GM19397 (cell line): Measurements from ENCODE around the gene IL2RA.

Experiments used
- ATAC-seq: cut with Tn5 transposase; IDR thresholded peaks from one replicate; pipeline ENCODE4 v1.9.1; 2021; ENCODE audit warnings: mild to moderate bottlenecking, moderate library complexity; ENCODE audit not compliant: unreplicated experiment

Gene IL2RA

GRCh38 chr10:6061056-6061455 lies 1.1 kb downstream of the IL2RA start:
- no peak for ATAC-seq

DNA sequence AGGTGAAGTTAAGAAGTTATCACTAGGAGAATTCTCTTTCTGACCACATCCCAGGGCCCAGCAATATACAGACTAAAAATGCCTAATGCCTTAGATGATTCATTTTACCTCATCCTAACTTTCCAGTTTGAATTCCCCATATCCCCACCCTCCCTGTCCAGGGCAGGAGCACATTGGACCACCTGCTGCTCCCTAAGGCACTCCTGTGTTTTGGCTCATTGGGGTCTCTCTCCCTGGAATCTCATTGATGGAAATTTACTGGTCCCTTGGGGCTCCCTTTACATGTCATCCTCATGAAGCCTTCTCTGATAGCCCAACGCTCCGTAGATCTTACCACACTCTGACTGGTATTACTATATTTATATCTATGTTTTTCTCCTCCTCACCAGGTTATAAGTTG lies 2.7 kb downstream of the IL2RA start:
- ATAC-seq: no peak

DNA sequence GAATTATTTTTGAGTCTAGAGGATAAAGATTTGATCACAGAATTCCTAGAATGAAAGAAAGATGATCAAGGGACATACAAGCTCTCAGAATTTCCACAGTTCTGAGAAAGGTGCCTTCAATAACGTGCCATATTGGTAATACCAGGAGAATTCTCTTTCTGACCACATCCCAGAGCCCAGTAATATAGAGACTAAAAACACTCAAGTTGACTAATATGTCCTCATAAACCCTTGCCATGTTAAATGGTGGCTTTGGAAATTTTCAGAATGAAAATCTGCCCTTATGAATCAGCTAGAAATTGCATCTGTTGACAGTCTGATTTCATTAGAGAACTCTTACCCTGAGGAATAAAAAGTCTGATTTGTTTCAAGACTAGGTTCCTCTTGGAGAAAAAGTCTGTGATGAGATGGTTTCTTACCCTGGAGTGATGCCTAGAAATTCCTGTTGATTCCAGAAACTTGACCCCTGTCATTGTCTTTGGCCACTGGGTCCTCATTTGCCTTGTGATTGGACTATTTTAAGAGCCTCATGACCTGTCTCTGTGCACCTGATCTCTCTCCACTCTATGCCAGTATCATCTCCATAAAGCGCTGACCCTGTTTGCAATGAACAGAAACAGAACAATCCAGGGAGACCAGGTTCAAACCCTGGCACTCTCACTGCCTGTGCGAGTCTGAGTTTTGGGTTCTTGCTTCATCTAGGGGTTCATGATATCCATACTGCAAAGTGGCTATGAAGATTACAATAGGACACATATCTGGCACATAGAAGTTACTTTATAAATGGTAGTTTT lies 3.3 kb downstream of the IL2RA start:
- no peak for ATAC-seq

DNA sequence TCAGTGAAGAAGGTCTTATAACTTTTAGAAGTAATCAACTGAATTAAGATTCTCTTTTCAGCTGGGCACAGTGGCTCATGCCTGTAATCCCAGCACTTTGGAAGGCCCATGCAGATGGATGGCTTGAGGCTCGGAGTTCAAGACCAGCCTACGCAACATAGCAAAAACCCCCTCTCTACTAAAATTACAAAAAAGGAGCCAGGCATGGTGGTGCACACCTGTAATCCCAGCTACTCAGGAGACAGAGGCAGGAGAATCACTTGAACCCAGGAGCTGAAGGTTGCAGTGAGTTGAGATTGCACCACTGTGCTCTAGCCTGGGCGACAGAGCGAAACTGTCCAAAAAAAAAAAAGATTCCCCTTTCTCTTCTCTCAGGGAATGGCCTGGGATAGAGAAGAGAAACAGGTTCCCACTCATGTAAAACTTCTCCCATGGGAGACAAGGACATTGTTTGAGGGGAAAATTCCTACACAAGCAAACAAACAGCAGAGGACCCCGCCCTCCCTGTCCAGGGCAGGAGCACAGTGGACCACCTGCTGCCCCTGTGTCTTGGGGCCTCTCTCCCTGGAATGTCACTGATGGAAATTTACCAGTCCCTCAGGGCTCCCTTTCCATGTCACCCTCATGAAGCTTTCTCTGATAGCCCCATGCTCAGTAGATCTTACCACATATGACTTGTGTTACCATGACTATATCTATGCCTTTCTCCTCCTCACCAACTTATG lies 5.6 kb downstream of the IL2RA start:
- no peak for ATAC-seq

DNA sequence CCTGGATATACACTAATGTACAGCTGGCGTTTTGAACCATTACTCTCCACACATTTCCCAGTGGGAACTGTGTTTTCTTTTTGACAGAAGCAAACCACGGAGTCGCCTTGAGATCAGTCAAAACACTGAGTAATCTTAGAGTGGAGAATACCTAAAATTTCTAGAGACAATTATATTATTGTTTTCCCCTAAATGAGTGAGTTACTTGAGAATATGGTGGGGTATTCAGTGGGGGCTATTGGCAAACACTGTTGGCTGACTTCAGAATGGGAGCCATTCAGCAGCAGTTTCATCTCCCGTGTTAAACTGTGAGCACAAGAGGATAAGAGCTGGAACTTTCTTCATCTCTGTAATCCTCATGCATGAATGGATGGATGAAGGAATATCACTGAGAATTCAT lies 6.2 kb downstream of the IL2RA start:
- no peak for ATAC-seq

GRCh38 chr10:6054884-6055283 lies 7.3 kb downstream of the IL2RA start:
- no peak for ATAC-seq

DNA sequence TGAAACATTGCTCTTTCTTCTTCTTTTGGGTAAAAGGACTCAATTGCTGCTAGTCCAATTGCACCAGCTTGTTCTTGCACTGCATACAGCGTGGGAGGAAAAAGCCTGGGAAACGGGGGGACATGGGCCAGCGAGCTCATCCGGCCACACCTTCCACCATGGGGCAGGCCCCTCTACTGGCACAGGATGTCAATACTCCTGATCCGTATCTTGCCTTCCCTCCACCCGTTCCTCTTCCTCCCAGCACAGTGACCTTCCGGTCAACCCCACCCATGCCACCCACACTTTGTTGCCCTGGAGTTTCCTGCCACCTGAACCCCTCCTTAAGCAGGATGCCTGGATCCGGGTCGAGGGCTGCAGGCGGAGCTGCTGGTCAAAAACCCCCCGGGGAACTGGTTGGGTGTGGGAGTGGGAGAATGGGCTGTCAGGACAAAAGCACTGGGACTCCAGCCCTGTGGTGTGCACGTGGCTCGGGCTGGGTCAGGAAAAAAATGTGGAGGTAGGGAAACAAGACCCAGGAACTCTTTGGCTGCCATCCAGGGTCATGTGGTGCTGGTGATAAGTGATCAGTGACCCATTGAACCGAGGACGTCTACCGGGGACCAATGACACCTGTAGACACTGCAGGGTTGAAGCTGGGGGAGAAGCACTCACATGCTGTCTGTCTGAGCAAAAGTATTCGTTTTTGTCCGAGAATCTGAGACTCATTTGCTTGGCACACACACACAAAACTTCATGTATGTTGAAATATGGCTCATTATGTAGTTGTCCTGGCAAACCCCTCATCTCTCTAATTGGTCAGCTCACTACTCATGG lies 8.1 kb downstream of the IL2RA start:
- ATAC-seq: no peak

DNA sequence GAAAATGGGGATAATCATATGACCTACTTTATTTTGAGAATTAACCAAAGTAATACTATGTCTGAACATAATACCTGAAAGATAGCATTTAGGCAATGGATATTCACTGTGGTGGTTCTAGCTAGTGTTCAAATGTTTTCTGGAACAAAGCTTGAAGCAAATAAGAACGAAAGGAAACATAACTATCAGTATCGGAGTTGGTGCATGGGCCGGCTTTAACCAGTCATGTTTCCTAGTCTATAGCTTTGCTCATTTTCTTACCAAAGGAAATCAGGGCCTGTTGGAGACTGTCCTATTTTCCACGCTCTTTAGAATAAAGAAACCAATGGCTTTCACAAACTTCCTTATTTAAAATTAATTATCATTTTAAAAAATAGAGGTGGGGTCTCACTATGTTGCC lies 8.9 kb downstream of the IL2RA start:
- ATAC-seq: no peak

DNA sequence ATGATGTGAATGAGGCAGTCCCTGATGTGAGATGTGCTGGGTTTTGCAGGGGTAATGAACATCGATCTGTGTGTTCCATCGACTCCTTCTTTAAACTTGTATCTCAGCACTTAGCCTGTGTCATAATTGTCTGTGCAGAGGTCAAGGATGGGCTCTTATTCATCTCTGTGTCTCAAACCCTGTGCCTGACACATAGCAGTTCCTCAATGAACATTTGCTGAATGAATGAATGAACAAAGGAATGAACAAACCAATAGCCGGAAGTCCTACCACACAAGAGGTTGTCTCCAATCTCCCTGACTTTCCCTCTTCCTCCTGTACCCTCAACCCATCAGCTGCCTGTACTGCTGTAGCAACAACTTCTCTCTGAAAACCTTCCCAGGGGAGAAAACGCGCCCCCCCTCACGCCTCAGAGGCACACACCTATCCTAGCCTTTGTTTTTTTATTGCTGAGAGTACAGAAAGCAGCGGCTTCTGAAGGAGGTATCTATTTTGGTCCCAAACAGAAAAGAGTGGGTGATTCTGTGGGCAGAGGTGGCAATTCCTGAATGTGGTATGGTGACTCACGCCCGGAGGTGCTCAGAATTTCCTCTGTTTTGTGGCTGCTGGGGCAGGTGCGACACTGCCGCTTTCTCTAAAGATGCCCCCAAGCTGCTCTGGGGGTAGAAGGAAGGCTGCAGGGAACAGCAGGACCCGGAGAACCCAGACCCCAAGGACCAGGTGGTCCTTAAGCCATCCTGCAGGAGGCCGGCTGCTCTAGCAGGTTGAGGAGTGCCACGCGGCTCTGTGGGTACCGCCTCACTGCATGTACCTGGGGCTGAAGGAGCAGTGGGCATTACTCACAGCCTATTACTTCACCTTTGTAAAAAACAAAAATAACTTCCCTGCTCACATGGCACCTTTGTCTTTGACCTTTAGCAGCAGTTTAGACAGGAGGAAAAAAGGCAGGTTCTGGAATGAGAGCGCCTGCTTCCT lies 9.6 kb downstream of the IL2RA start:
- peak; percentile 29 for ATAC-seq

- peak; percentile 73 for ATAC-seq
These were observed 11.2 kb downstream of the IL2RA start for GRCh38 chr10:6050801-6051445.

DNA sequence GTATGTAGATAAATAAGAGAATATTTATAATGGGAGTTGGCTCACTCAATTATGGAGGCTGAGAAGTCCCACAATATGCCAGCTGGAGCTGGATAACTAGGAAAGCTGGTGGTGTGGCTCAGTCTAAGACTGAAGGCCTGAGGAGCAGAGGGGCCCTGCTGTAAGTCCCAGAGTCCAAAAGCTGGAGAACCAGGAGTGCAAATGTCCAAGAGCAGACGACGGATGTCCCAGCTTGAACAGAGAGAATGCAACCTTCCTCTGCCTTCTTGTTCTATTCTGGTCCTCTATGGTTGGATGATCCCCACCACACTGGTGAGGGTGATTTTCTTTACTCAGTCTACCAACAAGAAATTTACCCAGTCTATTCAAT lies 13.2 kb downstream of the IL2RA start:
- no peak for ATAC-seq

GRCh38 chr10:6048281-6049030 lies 13.7 kb downstream of the IL2RA start:
- ATAC-seq: no peak

DNA sequence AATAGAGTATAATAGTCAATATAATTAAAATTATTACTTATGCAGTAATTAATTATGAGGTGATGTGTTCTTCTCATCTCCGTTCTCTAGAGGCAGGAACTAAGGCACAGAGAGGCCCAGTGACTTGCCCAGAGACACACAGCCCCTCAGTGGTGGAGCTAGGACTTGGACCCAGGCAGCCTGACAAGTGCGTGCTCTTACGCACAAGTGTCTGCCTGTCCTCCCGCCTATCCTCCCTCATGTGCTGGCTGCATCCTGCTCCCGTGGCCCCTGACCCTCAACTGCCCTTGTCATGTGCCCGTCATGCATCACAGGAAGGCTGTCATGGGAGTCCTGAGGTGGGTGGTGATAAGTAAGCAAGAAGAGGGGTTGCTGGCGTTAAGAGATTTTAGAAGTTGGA lies 14.3 kb downstream of the IL2RA start:
- no peak for ATAC-seq

DNA sequence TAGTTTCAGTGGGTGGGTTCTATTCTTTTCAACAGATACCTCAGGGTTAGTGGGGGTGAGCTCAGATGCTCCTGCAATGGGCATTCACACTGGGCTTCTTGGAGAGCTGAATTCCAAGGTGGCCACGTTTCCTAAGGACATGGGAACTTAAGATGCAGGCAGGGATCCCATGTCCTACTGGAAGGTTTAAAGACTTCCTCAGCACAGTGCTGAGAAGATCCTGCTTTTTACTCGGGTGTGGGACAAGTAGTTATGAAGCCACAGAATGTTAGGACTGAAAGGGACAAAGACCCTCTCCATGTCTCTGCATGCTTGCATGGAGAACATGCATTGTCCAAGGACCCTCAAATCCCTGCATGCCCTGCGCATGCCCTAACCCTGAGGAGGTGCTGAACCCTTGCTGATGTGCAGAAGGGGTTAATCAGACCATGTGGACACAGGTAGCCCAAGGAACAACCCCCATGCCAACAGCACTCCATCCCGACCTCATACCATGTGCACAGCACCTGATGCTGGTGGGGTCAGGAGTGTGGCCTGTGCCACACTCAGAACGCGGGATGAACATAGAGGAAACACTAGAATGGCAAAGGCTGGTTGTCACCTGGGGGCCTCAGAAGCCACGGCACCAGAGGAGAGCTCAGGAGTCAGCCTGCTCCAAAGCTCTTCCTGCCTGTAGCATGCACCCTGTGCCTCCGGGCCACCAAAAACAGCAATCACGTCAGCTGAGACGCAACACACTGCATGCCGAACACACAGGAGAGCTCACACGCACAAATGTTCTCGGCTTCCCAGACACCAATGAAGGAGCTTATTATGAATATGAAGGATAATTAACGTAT lies 15.2 kb downstream of the IL2RA start:
- no peak for ATAC-seq

DNA sequence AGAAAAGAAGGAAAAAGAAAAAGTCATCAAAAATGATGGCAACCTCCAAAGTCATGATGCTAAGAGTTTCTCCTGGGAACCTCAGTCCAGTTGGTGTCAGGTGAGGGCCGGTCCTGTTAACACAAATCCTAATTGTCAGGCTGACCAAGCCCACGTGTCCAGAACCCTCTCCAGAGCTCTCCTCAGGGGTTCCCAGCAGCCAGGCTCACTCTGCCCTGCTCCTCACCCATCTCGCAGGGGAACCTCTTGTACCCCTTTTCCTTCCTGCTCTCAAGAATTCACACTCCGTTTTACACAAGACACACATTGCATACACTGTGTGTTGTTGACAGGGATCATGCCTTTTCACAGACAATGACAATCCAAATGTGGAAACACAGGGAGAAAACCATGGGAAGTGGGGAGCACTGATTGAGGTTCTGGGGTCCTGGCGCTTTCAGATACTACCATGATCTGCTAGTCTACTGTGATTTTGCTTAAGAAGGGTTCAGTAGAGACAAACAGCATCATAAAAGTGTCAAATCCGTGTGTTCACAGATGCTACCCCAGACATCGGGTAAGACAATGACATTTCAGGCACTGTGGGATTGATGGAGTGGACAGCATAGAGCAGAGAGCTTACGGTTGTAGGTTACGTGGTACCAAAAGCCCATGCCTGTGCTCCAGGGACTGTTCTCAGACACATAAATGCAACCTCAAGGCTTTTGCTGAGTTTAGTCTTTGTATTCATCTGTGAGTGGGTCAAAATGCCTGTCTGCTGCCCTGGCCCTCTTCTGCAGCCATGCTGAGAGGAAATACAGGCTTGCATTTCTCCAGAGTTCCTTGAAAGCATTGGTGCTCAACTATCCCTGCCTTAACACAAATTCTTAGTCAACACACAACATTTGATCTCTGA lies 16.0 kb downstream of the IL2RA start:
- ATAC-seq: no peak

- no peak for ATAC-seq
These were observed 16.8 kb downstream of the IL2RA start for GRCh38 chr10:6045314-6045848.

GRCh38 chr10:6044751-6045313 lies 17.3 kb downstream of the IL2RA start:
- no peak for ATAC-seq
